ENCODE measurements around the gene TRIO.

Gene TRIO

DNA sequence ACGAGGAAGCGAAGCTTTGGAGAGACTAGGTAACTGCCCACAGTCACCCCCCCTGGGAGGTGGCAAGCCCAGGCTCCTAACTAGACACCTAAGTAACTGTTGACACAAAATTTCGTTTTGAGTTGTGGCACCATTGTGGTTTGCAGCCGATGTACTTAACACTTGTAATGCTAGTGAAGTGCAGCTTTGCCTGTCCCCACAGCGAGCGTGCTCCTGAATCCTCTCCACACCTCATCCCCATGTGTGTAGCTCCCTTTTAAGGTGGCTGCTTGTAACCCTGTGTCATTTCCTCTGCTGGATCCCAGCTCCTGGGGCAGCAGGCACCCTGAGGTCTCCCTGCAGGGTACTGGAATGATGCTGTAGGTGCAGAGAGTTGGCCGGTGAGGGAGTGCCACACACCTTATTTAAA lies 114.9 kb downstream of the TRIO start:
- TF ChIP-seq, protein P1, sequence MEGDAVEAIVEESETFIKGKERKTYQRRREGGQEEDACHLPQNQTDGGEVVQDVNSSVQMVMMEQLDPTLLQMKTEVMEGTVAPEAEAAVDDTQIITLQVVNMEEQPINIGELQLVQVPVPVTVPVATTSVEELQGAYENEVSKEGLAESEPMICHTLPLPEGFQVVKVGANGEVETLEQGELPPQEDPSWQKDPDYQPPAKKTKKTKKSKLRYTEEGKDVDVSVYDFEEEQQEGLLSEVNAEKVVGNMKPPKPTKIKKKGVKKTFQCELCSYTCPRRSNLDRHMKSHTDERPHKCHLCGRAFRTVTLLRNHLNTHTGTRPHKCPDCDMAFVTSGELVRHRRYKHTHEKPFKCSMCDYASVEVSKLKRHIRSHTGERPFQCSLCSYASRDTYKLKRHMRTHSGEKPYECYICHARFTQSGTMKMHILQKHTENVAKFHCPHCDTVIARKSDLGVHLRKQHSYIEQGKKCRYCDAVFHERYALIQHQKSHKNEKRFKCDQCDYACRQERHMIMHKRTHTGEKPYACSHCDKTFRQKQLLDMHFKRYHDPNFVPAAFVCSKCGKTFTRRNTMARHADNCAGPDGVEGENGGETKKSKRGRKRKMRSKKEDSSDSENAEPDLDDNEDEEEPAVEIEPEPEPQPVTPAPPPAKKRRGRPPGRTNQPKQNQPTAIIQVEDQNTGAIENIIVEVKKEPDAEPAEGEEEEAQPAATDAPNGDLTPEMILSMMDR (IDR thresholded peaks at IDR 0.05; ENCODE audit: low read depth, low read length), result no peak
- DNase-seq (ENCODE audit: low read depth in 2 of 2), result no peak
- no peak overlapping the region for H3K4me3 ChIP-seq (replicated peaks in 1 of 2; ENCODE audit: low read depth in 2 of 2, low read length in 2 of 2)

- H3K4me3 ChIP-seq (replicated peaks in 1 of 2; ENCODE audit: low read depth in 2 of 2, low read length in 2 of 2), result no peak overlapping the region
- TF ChIP-seq, protein P1 (IDR thresholded peaks at IDR 0.05; ENCODE audit: low read depth, low read length), result no peak
- peak in 1 of 2 donors; percentile 38 for DNase-seq (ENCODE audit: low read depth in 2 of 2)
Measured at GRCh38 chr5:14258840-14259239, 115.7 kb downstream of the TRIO start.

DNA sequence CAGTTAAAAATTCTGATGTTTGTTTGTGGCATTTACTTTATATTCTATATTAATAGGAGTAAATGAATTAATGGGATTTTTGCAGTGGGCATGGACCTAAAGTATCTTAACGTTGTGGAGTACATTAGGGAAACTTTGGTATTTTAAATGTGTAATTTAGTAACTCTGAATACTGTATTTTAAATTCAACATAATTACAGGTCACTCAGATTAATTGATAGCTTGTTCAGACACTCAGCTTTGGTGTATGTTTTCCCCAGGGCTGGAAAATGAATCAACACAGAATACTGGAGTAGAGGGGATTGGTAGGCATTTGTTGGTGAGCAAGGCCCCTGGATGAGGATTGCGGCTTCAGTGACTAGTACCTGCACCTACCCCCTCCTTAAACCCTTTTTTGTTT lies 117.5 kb downstream of the TRIO start:
- no peak overlapping the region for H3K4me3 ChIP-seq (replicated peaks in 1 of 2; ENCODE audit: low read depth in 2 of 2, low read length in 2 of 2)
- TF ChIP-seq, protein P1 (IDR thresholded peaks at IDR 0.05; ENCODE audit: low read depth, low read length), result no peak
- DNase-seq (ENCODE audit: low read depth in 2 of 2), result no peak

DNA sequence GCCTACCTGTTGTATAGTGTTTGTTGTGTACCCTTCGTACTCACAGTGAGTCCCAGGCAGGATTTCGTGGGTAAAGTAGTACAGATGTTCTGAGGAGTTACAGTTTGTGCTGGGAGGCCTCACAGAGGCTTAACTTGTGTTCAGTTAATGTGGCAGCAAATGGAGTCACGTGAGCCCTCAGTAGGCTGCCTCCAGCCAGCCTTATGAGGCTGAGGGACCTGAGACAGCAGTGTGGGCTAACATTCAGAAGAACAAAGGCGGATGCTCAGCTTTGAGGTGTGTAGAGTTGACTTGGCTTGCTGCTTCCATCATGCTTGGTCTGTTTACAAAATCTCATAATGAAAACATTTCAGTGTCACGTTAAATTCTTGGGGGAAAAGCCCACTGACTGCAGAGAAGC lies 118.1 kb downstream of the TRIO start:
- TF ChIP-seq, protein P1 (IDR thresholded peaks at IDR 0.05; ENCODE audit: low read depth, low read length), result no peak
- H3K4me3 ChIP-seq (replicated peaks in 1 of 2; ENCODE audit: low read depth in 2 of 2, low read length in 2 of 2), result no peak overlapping the region
- DNase-seq (ENCODE audit: low read depth in 2 of 2), result no peak

DNA sequence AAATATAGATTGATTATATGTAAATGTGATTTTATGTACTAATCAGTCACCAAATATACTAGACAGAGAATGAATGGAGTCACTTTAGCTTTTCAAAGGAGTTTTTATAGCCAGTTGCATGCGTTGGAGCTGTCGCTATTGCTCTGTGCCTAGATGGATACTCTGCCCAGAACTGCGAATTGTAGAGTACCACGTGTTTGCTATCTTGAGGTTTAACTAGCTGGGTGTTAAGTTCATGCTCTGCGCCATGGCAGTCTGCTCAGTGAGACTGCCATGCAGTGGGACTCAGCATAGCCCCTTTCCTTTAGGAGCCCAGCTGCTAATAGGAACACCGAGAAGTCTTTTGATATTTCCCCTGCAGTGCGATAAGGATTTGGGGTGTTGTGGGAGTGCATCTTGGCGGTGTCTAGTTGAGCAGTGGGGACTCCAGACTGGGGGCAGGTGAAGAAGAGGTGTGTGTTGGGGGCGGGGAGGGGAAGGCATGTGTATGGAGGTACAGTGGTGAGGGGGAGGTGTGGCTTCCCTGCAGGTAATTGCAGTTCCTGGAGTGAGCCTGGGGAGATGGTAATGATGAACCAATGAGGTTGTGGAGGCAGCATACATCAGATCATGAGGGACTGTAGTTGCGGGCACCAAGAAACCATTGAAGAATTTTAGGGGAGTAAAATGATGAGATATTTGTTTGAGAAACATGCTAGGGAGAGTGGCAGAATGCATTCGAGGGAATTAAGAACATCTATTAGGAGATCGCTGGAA lies 118.9 kb downstream of the TRIO start:
- TF ChIP-seq, protein P1 (IDR thresholded peaks at IDR 0.05; ENCODE audit: low read depth, low read length), result no peak
- H3K4me3 ChIP-seq (replicated peaks in 1 of 2; ENCODE audit: low read depth in 2 of 2, low read length in 2 of 2), result no peak overlapping the region
- no peak for DNase-seq (ENCODE audit: low read depth in 2 of 2)

GRCh38 chr5:14263113-14263512 lies 120.0 kb downstream of the TRIO start:
- no peak overlapping the region for H3K4me3 ChIP-seq (replicated peaks in 1 of 2; ENCODE audit: low read depth in 2 of 2, low read length in 2 of 2)
- DNase-seq (ENCODE audit: low read depth in 2 of 2), result no peak
- TF ChIP-seq, protein P1 (IDR thresholded peaks at IDR 0.05; ENCODE audit: low read depth, low read length), result no peak

GRCh38 chr5:14263699-14264098 lies 120.6 kb downstream of the TRIO start:
- no peak for DNase-seq (ENCODE audit: low read depth in 2 of 2)
- TF ChIP-seq, protein P1 (IDR thresholded peaks at IDR 0.05; ENCODE audit: low read depth, low read length), result no peak
- no peak overlapping the region for H3K4me3 ChIP-seq (replicated peaks in 1 of 2; ENCODE audit: low read depth in 2 of 2, low read length in 2 of 2)

Data from cardiac fibroblast (primary cell).